ENCODE data around the gene VTI1A.
"Not testable (repeated sequence)": the region's sequence is repeated elsewhere in the genome, so short reads cannot be mapped to it uniquely, and the experiment has no call there.

The VTI1A gene

GRCh38 chr10:112835217-112835715 lies 388.3 kb downstream of the VTI1A start:
- DNase-seq (ENCODE audit: low read depth), result no peak

GRCh38 chr10:112835944-112836451 lies 389.0 kb downstream of the VTI1A start:
- DNase-seq (ENCODE audit: low read depth), result no peak

- no peak for DNase-seq (ENCODE audit: low read depth)
Observed at GRCh38 chr10:112838784-112839481, 391.9 kb downstream of the VTI1A start.

- DNase-seq (ENCODE audit: low read depth), result no peak
Observed at GRCh38 chr10:112839928-112840654, 393.1 kb downstream of the VTI1A start.

GRCh38 chr10:112841549-112841948 lies 394.5 kb downstream of the VTI1A start:
- no peak for DNase-seq (ENCODE audit: low read depth)

- DNase-seq (ENCODE audit: low read depth), result peak; percentile 25
Observed at GRCh38 chr10:112842832-112843360, 395.9 kb downstream of the VTI1A start.

GRCh38 chr10:112843623-112844022 lies 396.6 kb downstream of the VTI1A start:
- DNase-seq (ENCODE audit: low read depth), result peak; percentile 79

GRCh38 chr10:112844681-112845544 lies 397.9 kb downstream of the VTI1A start:
- no peak for DNase-seq (ENCODE audit: low read depth)

GRCh38 chr10:112847778-112848177 lies 400.8 kb downstream of the VTI1A start:
- no peak for DNase-seq (ENCODE audit: low read depth)

- DNase-seq (ENCODE audit: low read depth), result no peak
Observed at GRCh38 chr10:112848228-112848627, 401.2 kb downstream of the VTI1A start.

- no peak for DNase-seq (ENCODE audit: low read depth)
Observed at GRCh38 chr10:112848868-112849430, 401.9 kb downstream of the VTI1A start.

GRCh38 chr10:112849546-112849945 lies 402.5 kb downstream of the VTI1A start:
- DNase-seq (ENCODE audit: low read depth), result no peak

- DNase-seq (ENCODE audit: low read depth), result no peak
Observed at GRCh38 chr10:112851181-112851580, 404.2 kb downstream of the VTI1A start.

- DNase-seq (ENCODE audit: low read depth), result no peak
Observed at GRCh38 chr10:112851588-112852211, 404.7 kb downstream of the VTI1A start.

- no peak for DNase-seq (ENCODE audit: low read depth)
Observed at GRCh38 chr10:112852306-112852705, 405.3 kb downstream of the VTI1A start.

- DNase-seq (ENCODE audit: low read depth), result no peak
Observed at GRCh38 chr10:112855134-112855533, 408.1 kb downstream of the VTI1A start.

- DNase-seq (ENCODE audit: low read depth), result no peak
Observed at GRCh38 chr10:112857493-112857892, 410.5 kb downstream of the VTI1A start.

GRCh38 chr10:112858986-112859651 lies 412.1 kb downstream of the VTI1A start:
- no peak for DNase-seq (ENCODE audit: low read depth)

GRCh38 chr10:112859793-112860192 lies 412.8 kb downstream of the VTI1A start:
- DNase-seq (ENCODE audit: low read depth), result no peak

- not testable (repeated sequence) for DNase-seq (ENCODE audit: low read depth)
Observed at GRCh38 chr10:112863461-112863860, 416.4 kb downstream of the VTI1A start.

All from amniotic epithelial cell (primary cell).